GM06990 (cell line): ENCODE results near the gene LOX.

Experiments used
- DNase-seq: peaks from one replicate; pipeline ENCODE4 v3.0.0-alpha.2; 2011; ENCODE audit not compliant: insufficient read length; ENCODE audit errors: extremely low read depth
- H3K27me3 ChIP-seq: replicated peaks from 2 replicates; pipeline ENCODE4 v1.6.0; 2011; ENCODE audit warnings: low read length; ENCODE audit not compliant: control insufficient read depth, insufficient read depth
- H3K36me3 ChIP-seq: 2 replicates; pipeline ENCODE4 v1.5.1; 2011; ENCODE audit warnings: low read length; ENCODE audit not compliant: control insufficient read depth, insufficient read depth
- H3K4me3 ChIP-seq: replicated peaks from 2 replicates; pipeline ENCODE4 v1.5.1; 2011; ENCODE audit warnings: low read depth, mild to moderate bottlenecking, control low read depth, low read length
- TF ChIP-seq, protein P1 (sequence below): IDR thresholded peaks from 2 replicates; pipeline ENCODE4 v1.5.1; 2011; ENCODE audit warnings: low read length, control low read depth, mild to moderate bottlenecking, inconsistent platforms; ENCODE audit not compliant: insufficient read depth, poor library complexity, severe bottlenecking

Gene LOX

DNA sequence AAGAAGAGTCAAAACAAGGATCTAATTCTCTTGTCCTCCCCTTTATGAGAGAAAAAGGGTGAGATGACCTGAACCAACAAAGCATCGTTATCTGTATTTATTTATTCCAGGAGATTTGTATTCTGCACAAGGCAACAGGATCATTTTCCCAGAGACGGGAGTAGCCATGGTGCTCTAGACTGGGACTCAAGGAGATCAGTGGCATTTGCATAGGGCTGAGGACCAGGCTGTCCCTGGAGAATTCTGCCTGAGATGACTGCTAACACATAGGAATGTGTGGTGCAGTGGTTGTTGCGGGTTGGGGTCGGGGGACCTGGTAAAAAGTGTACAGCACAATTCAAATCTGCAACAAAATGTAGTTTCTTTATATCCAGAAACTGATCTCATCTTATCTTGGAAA lies 29.0 kb upstream of the LOX start:
- DNase-seq, result no peak
- TF ChIP-seq, protein P1, sequence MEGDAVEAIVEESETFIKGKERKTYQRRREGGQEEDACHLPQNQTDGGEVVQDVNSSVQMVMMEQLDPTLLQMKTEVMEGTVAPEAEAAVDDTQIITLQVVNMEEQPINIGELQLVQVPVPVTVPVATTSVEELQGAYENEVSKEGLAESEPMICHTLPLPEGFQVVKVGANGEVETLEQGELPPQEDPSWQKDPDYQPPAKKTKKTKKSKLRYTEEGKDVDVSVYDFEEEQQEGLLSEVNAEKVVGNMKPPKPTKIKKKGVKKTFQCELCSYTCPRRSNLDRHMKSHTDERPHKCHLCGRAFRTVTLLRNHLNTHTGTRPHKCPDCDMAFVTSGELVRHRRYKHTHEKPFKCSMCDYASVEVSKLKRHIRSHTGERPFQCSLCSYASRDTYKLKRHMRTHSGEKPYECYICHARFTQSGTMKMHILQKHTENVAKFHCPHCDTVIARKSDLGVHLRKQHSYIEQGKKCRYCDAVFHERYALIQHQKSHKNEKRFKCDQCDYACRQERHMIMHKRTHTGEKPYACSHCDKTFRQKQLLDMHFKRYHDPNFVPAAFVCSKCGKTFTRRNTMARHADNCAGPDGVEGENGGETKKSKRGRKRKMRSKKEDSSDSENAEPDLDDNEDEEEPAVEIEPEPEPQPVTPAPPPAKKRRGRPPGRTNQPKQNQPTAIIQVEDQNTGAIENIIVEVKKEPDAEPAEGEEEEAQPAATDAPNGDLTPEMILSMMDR, result no peak
- H3K36me3 ChIP-seq, result no peaks in the 10 kb centered on the region
- H3K27me3 ChIP-seq, result no peaks in the 10 kb centered on the region
- no peak overlapping the region for H3K4me3 ChIP-seq

DNA sequence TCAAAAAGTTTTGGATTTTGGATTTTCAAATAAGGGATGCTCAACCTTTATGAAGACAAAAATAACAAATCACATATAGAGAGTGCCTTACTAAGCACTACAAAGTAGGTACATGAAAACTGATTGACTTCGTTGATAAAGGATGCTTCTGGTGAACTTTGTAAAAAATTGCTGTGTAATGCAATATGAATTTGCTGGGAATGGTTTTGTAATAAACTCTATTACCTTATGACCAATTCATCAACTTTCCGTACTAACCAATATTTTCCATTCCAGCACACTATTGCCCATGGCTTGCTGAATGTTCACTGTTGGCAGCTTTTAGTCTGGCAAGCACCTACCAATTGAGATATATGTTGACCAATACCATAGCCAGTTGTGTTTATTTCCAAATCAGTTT lies 27.9 kb upstream of the LOX start:
- Histone ChIP-seq H3K27me3 (no peaks in the 10 kb centered on the region), H3K36me3 (no peaks in the 10 kb centered on the region), H3K4me3 (no peak overlapping the region)
- TF ChIP-seq, protein P1, result no peak
- DNase-seq, result no peak

DNA sequence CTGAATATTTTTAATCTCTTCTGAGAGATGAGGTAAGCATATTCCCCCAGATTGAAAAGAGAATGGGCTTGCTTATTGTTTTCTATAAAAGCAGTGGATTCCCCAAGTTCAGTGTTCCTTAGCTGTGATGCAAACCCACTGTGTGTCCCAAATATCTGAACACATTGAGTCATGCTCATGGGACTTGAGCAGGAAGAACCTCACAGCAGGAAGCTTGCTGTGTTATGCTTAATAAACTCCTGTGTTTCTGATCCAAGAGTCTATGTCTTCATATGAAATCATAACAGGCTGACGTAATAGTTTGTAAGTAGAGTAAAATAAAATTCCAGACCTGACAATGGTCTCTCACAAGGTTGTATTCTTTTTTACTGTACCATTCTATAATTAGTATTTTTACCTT lies 24.8 kb upstream of the LOX start:
- TF ChIP-seq, protein P1, result no peak
- H3K36me3 ChIP-seq, result no peaks in the 10 kb centered on the region
- no peak for DNase-seq
- H3K27me3 ChIP-seq, result no peaks in the 10 kb centered on the region
- H3K4me3 ChIP-seq, result no peak overlapping the region

DNA sequence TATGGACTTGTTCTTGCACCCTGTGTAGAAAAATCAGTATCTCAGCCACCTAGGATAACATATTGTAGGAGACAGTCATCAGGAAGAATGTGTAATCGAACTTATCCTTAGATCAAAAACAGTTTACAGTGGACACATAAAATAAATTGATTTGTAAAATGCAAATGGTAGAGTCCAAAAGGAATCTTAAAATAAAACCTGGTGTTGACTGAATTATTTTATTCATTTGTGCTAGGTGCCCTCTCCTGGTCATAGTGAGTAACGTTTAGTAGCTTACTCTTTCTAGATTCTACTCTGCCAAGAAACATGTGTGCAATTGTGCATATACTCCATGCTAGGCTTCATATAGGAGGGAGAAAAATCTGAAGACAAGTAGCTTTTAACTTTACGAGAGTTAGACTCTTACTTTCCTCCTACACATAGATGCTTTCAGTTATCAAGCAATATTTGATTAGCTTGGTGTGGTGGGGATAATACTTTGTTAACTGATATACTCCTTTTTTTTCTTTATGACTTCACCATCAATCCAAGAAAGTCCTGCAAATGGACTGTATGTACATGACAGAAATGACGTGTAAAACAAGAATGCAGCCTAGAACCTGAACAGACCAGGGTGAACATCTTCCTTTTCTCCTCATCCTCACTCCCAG lies 23.7 kb upstream of the LOX start:
- no peaks in the 10 kb centered on the region for H3K36me3 ChIP-seq
- DNase-seq, result no peak
- no peak overlapping the region for H3K4me3 ChIP-seq
- no peaks in the 10 kb centered on the region for H3K27me3 ChIP-seq
- TF ChIP-seq, protein P1, result peak; percentile 50

DNA sequence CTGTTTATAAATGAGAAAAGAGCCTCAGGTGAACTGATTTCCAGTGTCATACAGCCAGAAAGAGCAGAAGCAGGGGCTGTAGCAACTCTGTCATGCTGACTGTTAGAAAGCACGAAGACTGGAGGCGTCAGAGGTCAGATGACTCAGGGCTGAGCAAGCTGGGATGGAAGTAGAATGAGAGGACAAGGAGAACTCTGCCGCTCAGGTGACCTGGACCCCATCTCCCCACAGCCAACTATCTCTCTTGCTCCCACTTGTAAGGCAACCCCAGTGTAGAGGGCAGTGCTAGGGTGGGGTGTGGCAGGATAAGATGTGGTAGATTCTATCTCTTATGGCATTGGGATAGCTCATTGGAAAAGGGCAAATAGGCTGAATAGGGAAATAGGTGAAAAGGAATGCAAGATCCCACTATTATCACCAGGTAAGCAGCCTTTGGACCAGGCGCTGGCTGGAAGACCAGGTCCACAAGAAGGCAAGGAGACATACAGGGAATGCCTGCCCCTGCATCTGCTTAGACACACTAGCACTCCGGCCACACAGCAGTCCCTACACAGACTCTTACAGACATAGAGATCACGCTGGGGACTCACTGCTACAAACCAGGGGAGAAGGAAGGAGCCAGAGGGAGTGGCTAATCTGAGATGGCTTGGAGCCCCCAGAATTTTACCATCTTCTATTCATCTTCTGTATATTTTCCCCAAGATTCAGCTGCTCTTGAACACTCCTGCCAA lies 21.2 kb upstream of the LOX start:
- Histone ChIP-seq H3K27me3 (no peaks in the 10 kb centered on the region), H3K36me3 (no peaks in the 10 kb centered on the region), H3K4me3 (no peak overlapping the region)
- no peak for DNase-seq
- TF ChIP-seq, protein P1, result no peak
